KOPT-K1 (cell line): ENCODE data around the gene KCNF1.

Experiments
- H3K27ac ChIP-seq: fragments of 200-600 bp; sonication (generic); 2 replicates; pipeline ENCODE4 v1.5.1; 2016; ENCODE audit warnings: antibody characterized with exemption, mild to moderate bottlenecking, low read depth, low read length; ENCODE audit not compliant: poor library complexity, severe bottlenecking
- H3K36me3 ChIP-seq: fragments of 200-600 bp; sonication (generic); 2 replicates; pipeline ENCODE4 v1.5.1; 2017; ENCODE audit warnings: antibody characterized with exemption, mild to moderate bottlenecking, low read length, moderate library complexity; ENCODE audit not compliant: insufficient read depth
- H3K9me3 ChIP-seq: fragments of 200-600 bp; sonication (generic); 2 replicates; pipeline ENCODE4 v1.5.1; 2017; ENCODE audit warnings: antibody characterized with exemption, low read length, mild to moderate bottlenecking; ENCODE audit not compliant: insufficient read depth, poor library complexity, severe bottlenecking

The KCNF1 gene

DNA sequence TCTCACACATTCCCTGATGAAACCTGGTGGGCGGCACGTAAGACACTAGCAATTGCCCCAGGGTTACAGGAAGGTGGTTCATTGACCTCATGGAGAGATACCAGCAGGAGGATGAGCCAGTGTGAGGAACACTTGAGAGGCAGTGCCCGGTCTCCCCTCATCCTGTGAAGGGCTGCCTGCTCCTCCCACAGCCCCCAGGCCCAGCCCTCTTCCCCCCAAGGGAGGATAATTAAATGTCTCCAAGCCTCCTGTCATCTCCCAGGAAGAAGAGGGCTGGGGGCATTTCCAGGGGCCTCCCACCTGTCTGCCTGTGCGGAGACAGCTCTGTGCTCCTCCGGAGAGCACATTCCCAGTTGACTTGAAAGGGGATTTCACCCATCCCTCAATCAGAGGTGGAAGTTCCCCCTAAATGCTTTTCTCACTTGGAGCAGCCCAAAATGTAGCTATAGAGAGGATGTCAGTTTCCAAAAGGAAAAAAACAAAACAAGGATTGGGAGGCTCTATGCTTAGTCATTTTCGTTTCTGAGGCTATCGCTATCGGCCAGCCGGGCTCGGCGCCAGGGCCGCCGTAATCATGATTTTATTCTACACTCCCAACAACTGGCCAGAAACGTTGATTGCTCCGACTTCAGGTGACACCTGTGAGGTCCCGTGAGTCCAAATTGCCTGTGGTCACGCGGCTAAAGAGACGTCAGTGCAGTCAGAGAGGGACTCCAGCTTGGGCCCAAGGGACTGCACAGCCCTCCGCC lies 7.1 kb downstream of the KCNF1 start:
- Histone ChIP-seq H3K9me3 (no peaks in the 10 kb centered on the region), H3K27ac (no peak overlapping the region), H3K36me3 (no peaks in the 10 kb centered on the region)

- Histone ChIP-seq H3K36me3 (no peaks in the 10 kb centered on the region), H3K9me3 (no peaks in the 10 kb centered on the region), H3K27ac (no peak overlapping the region)
Measured at GRCh38 chr2:10919410-10919770, 7.7 kb downstream of the KCNF1 start.

DNA sequence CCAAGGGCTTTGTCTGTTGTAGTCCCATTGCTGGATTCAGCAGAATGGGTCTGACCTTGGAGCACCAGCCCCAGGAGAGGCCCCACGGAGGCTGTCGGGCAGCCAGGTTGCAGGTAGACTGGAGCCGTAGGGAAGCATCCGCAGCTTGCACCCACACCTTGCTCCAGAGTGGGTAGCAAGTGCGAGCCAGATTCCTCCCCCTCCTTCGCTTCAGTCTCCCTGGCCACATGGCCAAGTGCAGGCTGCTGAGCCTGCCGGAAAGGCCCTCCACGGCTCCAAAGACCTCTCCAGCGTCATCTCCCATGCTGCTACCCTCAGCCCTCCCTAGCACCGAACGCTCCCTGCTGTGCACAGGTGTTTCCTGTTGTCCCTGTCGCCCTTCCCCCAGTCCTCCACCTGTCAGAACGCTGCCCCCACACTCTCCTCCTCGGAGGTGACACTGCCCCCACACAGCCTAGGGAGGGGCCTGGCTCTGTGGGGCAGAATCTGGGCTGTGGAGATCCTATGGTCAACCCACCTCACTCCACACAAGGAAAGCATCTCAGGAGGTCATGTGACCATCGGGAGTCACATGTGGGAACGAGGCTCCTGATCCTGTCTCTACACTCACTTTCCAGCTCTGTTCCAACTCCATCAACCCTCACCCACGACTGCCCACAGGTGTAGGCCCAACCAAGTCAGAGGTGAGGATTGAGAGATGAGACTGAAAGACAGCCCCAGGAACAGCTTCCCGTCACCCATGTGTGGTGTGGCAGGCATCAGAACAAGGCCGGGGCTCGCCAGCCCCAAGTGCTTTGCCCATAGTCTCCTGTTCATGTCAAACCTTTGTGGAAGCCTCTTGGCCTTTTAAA lies 8.3 kb downstream of the KCNF1 start:
- Histone ChIP-seq H3K27ac (no peak overlapping the region), H3K9me3 (no peaks in the 10 kb centered on the region), H3K36me3 (no peaks in the 10 kb centered on the region)

GRCh38 chr2:10920764-10921388 lies 9.1 kb downstream of the KCNF1 start:
- Histone ChIP-seq H3K27ac (no peak overlapping the region), H3K9me3 (no peaks in the 10 kb centered on the region), H3K36me3 (no peaks in the 10 kb centered on the region)

DNA sequence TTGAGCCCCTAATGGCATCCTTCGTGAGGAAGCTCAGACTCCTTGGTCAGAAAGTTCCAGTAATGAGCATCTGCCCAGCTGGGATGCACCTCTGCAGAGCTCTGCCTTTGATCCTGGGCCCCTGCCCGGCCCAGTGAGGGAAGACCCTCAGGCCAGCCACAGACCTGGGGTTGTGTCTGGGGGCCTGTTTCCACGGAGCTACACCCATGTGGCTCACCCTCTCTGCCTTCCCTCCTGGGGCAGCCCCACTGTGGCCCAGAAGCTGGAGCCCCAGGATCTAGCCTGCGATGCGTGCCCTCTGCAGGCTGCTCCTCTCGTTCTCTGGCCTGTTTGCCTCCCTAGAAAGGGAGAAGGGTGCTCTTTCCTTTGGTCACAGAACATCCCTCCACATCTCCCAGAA lies 9.8 kb downstream of the KCNF1 start:
- H3K27ac ChIP-seq: no peak overlapping the region
- no peaks in the 10 kb centered on the region for H3K9me3 ChIP-seq
- H3K36me3 ChIP-seq: no peaks in the 10 kb centered on the region

DNA sequence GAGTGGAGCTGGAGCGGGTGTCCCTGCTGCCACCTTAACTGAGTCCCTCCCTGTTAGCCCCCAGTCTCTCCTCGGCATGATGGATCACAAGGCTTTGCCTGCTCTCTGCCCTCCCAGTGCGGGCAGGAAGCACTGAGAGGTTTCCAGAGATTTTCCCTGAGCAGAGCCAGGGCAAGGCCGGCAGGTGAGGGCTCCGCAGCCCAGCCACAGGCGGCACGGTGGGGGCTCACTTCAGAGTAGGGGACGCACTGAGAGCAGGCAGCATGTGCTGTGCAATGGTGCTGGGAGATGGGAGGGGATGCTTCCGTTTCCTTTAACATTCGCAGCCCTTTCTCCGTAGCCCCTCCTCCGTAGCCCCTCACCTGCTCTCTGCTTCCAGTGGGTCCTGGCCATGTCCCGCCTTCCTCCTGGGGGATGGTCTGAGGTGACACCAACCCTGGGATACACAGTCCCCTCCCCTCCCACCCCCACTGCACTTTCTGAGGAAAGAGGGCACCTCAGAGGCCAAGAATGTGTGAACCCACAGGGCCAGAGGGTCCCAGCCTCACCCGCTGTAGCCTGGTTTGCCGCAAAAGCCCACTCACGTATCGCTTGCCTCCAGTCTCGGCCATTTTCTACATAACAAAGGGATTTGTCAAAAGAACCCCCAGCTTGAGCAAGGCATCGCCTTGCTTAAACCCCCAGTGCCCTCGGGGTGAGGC lies 10.7 kb downstream of the KCNF1 start:
- Histone ChIP-seq H3K36me3 (no peaks in the 10 kb centered on the region), H3K27ac (no peak overlapping the region)

GRCh38 chr2:10923008-10923375 lies 11.3 kb downstream of the KCNF1 start:
- Histone ChIP-seq H3K27ac (no peak overlapping the region), H3K36me3 (no peaks in the 10 kb centered on the region), H3K9me3 (no peaks in the 10 kb centered on the region)

More for the DNA sequence above, 10.7 kb downstream of the KCNF1 start:
- H3K9me3 ChIP-seq: no peaks in the 10 kb centered on the region

GRCh38 chr2:10923965-10924364 lies 12.2 kb downstream of the KCNF1 start:
- H3K27ac ChIP-seq: no peak overlapping the region
- no peaks in the 10 kb centered on the region for H3K9me3 ChIP-seq
- H3K36me3 ChIP-seq: no peaks in the 10 kb centered on the region

DNA sequence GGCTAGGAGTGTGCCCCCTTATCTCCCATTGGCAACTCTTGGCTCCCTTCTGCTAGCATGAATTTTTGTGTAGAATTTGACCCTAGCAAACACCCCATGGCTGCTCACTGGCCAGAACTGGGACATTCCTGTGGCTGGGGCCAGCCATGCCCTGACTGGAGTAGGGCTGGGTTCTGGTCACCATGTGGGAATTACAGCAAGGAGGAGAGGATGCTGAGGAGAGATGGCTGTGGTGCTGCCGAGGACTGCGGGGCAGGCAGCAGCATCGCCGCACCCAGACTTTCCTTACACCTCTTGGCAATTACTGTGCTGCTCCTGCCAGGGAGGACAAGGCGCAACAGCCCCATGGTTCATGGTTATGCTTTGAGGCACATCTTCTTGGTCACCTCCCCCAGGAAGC lies 12.7 kb downstream of the KCNF1 start:
- H3K9me3 ChIP-seq: no peaks in the 10 kb centered on the region

GRCh38 chr2:10924859-10925258 lies 13.1 kb downstream of the KCNF1 start:
- H3K36me3 ChIP-seq: no peaks in the 10 kb centered on the region
- no peak overlapping the region for H3K27ac ChIP-seq
- no peaks in the 10 kb centered on the region for H3K9me3 ChIP-seq

More for the DNA sequence above, 12.7 kb downstream of the KCNF1 start:
- Histone ChIP-seq H3K27ac (no peak overlapping the region), H3K36me3 (no peaks in the 10 kb centered on the region)

DNA sequence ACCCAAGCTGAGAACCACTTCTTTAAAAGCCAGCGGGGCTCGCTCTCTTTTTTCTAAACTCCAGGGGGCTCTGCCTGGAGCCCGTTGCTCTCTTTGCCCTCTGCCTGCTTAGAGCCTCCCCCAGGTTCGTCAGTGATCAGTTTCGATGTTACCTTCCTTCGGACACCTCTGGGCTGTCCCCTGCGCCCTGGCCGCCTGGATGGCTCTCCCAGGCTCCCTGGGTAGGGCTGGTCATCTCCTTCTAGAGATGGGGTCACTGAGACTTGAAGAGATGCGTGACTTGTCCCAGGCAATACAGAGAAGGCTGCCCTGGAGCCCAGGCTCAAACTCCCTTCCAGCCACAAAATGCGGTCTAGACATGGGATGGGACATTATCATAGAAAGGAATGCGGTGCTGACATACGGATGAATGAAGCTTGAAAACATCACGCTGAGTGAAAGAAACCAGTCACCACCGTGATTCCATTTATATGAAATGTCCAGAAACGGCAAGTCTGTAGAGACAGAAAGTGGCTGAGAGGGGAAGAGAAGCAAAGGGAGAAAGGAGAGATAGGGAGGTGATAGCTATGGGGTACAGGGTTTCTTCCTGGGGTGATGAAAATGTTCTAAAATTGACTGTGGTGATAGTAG lies 14.6 kb downstream of the KCNF1 start:
- H3K27ac ChIP-seq: no peak overlapping the region
- H3K36me3 ChIP-seq: no peaks in the 10 kb centered on the region
- no peaks in the 10 kb centered on the region for H3K9me3 ChIP-seq

DNA sequence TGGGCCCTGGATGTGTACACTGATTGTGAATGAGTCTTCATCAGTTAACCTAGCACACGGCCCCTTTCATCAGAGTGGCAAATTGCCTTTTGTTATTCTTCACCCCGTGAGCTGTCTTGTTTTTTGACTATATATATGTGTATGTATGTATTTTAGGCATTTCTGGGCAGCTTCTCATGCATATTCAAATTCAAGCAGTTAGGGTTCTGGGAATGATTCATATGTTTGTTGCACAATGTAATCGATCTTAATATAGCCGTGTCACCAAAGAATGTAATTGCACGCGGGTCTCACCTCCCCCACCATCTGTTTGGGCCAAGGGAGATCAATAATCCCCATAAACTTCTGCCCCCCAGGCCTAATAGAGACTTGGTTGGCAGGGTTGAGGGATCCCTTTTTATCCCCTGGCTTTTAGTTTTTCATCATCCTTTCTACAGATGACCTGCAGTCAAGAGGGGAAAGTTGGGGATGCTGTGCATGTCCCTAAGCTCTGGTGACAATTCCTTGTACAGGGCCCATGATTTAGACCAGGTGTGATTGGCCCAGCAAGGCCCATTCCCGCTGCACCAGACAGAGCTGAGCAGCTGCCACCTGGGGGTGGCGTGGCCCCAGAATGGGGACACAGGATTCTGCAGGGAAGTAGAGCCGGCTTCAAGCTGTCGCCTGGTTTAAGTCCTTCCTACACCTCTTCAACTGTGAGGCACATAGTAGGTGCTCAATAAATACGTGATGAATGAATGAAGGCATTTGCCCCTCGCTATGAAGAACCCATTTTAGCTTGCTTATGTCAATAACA lies 19.2 kb downstream of the KCNF1 start:
- H3K9me3 ChIP-seq: no peaks in the 10 kb centered on the region
- H3K27ac ChIP-seq: no peak overlapping the region
- H3K36me3 ChIP-seq: no peaks in the 10 kb centered on the region

- Histone ChIP-seq H3K27ac (no peak overlapping the region), H3K36me3 (no peaks in the 10 kb centered on the region), H3K9me3 (no peaks in the 10 kb centered on the region)
Measured at GRCh38 chr2:10931710-10932255, 20.0 kb downstream of the KCNF1 start.
